ENCODE measurements around the gene SLC19A1.

Gene SLC19A1

DNA sequence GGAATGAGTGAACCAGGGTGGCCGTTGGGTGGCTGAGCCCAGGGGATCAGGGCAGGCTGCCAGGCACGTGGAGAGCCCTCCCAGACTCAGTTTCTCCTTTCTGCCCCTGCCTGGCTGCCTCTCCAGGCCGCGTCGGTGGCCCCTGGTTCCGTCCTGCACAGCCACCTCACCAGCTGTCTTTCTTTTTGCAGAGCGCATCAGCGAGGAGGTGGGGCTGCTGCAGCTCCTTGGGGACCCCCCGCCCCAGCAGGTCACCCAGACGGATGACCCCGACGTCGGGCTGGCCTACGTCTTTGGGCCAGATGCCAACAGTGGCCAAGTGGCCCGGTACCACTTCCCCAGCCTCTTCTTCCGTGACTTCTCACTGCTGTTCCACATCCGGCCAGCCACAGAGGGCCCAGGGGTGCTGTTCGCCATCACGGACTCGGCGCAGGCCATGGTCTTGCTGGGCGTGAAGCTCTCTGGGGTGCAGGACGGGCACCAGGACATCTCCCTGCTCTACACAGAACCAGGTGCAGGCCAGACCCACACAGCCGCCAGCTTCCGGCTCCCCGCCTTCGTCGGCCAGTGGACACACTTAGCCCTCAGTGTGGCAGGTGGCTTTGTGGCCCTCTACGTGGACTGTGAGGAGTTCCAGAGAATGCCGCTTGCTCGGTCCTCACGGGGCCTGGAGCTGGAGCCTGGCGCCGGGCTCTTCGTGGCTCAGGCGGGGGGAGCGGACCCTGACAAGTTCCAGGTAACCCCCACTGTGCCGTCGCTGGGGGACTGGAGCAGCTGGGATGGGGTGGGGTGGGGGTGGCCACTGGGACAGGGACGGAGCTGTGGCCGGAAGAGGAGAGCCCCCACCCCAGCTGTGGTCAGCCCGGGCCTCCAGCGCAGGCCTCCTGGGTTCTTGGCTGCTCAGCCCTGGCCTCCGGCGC is 73.9 kb downstream of the SLC19A1 start:
- DNase-seq (ENCODE audit: low read depth in 2 of 2): no peak

DNA sequence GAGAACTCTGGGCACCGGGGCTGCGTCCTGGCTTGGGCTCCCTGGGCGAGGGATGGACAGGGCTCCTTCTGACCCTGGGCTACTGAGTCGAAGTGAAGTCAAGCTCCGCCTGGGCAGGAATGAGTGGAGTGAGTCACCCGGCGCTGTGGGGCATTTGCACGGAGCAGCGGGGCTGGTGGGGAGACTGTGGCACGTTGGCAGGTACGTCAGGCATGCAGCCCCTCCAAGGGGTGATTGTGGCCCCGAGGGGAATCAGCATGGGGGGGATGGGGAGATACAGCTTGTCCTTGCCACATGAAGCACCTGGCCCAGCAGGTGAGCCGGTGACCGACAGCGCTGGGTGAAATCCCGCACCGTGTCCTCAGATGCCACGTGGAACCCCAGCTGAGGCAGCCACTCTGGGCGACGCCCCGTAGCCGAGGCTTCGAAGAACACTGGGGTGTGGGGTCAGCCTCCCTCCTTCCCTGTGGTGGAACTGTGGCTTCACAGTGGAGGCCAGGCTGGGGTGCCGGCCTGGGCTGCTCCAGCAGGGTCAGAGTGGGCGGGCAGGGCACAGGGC is 74.9 kb downstream of the SLC19A1 start:
- no peak for DNase-seq (ENCODE audit: low read depth in 2 of 2)

DNA sequence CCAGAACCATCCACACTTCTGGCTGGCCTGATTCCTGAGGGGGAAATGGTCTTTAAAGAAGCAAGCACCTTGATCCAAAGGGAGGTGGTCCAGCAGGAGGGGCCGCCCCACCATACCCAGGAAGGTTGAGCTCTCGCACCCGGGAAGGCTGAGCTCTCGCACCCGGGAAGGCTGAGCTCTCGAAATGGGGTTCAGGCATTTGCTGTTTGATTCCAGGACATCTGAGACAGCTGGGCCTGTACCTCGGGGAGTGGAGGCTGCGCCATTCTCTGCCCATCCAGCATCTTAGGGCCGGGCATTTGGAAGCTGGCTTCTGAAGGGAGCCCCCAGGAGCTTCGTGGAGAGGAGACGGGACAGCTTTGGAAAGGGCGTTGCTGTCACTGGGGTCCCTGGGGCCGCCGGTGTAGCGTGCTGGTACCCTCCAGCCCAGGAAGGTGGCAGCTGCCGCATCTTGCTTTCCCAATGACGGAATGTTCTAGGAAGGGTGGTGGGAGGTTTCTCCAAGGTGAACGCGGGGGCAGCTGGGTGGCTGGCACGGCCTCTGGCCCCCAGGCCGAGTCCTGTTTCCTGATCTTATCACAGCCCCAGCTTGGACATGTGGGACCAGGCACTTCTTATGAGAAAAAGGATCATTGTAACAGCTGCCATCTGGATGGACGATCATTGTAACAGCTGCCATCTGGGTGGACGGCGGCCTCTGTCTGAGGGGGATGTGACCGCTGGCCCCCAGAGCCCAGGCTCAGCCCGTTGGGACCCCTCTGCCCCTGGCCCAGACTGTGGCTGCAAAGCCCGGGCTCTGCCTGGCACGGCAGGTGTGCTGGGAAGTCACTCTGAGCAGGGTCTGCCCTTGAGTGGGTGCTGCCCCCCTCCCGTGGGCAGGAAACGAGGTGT is 75.7 kb downstream of the SLC19A1 start:
- DNase-seq (ENCODE audit: low read depth in 2 of 2): no peak

DNA sequence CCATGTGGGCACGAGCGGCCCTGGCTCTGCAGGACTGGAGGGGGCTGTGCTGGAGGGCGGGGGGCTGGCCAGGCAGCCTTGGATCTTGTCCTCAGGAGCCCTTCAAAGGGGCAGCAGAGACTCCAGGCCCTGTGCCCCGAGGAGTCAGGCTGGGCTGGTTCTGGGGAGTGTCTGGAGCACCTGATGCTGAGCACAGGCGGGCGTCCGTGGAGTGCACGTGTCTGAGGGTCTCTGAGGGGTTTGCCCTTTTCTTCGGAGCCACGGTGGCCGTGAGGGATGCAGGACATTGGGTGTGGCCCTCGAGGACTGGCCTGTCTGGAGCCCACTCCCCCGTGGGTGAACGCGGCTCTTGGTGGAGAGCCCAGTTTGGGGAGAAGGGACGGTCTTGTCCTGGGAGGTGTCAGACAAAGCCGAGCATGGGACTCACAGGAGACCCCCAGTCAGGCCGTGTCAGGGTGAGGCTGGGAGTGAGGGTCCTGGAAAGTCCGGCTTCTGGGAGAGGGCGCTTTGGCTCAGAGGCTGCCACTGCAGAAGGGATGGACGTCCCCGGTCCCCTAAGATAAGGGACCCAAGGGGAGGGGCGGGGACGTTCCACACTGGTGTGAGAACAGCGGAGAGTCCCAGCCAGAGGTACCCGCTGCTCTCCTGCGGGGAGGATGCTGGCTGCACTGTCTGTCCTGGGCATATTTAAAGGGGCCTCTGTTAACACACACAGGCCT is 76.5 kb downstream of the SLC19A1 start:
- no peak for DNase-seq (ENCODE audit: low read depth in 2 of 2)

DNA sequence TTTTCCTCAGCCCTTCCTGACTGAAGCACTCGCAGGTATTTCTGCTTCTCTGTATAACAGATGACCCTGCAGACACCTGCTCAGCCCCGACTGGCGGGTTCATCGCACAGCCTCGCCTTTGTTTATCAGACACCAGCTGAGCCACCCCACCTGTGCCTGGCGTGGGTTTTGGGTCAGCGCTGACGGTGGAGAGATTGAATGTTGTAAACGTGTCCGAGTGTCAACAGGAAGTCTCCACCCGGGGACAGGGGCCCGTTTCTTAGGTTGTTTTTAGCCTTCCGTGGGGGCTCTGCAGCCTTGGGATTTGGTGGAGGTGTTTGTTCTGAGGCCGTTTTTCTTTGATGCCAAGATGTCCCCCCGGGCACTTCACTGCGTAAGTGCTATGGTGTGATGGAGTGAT is 77.1 kb downstream of the SLC19A1 start:
- DNase-seq (ENCODE audit: low read depth in 2 of 2): no peak

DNA sequence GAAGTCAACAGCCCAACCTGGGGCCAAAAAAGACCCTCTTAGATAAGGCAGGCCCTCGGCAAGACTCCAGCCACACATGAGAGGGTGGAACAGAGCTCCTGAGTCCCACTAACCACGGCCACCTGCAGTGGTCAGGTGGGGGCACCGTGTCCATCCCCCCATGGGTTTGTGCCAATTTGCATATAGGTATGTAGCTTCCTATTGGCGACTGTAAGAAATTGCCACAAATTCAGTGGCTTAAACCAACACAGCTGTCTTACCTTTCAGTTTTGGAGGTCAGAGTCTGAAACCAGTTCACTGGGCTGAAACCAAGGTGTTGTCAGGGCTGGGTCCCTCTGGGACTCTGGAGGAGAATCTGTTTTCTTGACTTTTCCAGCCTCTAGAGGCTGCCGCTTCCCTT is 77.9 kb downstream of the SLC19A1 start:
- DNase-seq (ENCODE audit: low read depth in 2 of 2): no peak

DNA sequence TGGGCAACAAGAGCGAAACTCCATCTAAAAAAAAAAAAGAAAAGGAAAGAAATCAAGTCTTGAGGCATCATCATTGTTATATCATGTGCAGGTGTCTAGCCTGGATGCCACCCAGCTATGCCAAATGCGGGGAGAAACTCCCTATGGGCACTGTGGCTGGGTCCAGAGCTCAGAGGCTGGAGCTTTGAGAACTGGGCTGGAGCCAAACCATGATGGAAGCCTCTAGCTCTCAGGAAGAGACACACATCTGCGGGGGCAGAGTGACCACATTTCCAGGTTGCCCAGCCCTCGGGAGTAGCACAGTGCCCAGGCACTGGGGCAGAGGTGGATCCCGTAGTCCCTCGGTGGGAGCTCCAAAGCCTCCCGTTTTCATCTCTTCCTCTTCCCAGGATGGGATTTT is 78.4 kb downstream of the SLC19A1 start:
- DNase-seq (ENCODE audit: low read depth in 2 of 2): no peak

DNA sequence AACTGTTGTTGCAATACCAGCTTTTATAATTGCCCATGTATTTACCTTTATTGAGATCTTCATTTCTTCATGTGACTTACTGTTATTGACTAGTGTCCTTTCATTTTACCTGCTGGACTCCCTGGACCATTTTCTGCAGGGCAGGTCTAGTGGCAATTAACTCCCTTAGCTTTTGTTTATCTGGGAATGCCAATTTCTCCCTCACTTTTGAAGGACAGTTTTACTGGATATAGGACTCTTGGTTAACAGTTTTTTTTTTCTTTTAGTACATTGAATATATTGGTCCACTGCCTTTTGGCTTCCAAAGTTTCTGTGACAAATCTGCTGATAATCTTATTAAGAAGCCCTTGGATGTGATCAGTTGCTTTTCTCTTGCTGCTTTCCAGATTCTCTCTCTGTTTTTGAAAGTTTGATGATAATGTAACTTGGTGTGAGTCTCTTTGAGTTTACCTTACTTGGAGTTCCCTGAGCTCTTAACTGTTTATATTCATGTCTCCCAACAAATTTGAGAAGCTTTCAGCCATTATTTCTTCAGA is 80.4 kb downstream of the SLC19A1 start:
- no peak for DNase-seq (ENCODE audit: low read depth in 2 of 2)

DNA sequence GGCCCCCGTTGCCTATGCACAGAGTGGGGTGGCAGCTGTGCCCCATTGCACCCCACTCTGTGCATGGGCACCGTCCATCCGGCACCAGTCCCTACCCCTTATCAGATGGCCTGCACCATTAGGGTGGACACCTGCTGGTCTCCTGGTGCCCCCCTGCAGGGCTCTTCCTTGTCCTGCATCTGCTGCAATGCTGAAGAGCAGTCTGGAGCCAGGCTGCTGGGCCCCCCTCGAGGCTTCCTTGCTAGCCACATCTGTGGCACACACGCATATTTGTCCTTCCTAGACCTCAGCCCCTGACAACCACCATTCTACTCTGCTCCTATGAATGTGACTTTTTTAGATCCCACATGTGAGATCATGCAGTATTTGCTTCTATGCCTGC is 80.9 kb downstream of the SLC19A1 start:
- no peak for DNase-seq (ENCODE audit: low read depth in 2 of 2)

DNA sequence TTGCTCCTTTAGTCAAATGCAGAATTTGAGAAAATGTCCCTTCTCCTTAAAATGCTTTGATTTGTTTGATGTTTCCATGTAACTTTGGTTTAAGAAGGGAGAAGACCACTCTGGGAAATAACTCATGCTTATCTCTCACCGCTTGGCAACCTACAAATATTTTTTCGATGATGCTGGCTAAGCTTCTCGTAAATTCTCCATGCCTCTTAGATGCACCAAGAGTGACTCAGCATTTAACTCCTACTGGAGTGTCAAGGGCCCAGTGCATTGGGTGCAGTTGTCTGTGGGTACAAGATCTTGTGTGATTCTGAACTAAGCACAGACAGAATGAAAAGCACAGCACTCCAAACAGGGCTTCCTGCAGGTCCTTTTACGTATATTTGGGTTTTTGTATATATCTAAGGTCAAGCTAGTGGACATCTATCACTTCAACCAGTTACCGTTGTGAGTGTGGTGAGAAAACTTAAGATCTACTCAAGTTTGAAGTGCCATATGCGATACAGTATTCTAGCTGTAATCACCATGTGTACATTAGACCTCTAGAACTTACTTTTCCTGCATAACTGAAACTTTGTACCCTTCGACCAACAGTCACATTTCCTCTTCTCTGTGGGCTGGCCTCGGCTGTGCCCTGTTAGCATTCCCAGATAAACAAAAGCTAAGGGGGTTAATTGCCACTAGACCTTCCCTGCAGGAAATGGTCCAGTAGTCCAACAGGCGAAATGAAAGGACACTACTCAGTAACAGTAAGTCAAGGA is 81.5 kb downstream of the SLC19A1 start:
- DNase-seq (ENCODE audit: low read depth in 2 of 2): no peak

DNA sequence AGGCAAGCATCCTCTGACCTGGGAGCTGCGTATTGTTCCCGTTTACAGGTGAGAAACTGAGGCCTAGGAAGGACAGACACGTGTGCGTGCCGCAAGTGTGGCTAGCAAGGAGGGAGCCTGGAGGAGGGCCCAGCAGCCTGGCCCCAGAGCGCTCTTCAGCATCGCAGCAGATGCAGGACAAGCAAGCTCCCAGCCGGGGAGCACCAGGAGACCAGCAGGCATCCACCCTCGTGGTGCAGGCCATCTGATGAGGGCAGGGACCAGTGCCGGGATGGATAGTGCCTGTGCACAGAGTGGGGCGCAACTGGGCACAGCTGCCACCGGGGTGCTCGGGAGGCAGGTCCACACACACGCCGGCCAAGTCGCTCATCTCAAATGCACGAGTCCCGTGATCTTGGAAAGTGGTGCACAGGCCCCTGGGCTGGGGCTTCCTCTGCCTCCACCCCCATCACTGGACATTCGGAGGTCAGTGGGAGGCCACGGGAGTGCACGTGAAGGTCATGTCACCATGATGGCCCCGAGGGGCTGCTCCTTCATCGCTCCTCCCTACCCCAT is 82.2 kb downstream of the SLC19A1 start:
- no peak for DNase-seq (ENCODE audit: low read depth in 2 of 2)

DNA sequence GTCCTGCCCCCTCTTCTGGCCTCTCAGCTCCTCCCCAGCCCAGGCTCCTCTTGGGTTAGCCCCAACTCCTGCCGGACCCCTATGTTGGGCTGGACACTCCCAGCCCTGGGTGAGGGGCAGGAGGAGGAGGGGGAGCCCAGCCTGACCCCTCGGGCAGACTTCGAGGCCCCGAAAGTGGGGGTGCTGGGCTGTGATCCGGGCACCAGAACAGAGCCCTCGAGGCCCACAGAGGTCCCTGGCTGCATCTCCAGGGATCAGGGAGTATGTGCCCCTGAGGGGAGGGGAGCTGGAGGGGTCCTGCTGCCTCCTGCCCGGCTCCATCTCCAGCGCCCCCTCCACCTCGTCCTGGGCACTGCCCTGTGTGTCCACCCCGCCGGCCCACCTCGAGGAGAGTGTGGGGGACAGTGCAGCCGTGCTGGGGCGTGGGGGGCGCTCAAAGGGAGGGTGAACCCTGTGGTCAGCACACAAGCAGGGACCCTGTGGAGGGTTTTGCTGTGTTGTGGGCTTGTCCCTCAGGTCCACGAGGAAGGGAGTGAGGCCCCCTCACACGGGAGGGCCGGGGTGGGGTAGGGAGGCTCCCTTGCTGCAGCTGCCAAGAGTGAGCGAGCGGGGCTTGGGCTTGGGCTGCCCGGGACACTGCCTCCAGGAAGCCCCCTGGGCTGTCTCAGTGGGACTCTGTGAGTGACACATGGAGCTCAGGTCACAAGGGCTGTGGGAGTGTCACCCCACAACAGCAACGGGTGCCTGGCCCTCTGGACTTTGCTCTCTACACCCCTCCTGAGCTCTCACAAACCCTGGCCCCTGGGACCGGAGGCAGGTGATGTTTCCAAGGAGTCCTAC is 82.8 kb downstream of the SLC19A1 start:
- no peak for DNase-seq (ENCODE audit: low read depth in 2 of 2)

DNA sequence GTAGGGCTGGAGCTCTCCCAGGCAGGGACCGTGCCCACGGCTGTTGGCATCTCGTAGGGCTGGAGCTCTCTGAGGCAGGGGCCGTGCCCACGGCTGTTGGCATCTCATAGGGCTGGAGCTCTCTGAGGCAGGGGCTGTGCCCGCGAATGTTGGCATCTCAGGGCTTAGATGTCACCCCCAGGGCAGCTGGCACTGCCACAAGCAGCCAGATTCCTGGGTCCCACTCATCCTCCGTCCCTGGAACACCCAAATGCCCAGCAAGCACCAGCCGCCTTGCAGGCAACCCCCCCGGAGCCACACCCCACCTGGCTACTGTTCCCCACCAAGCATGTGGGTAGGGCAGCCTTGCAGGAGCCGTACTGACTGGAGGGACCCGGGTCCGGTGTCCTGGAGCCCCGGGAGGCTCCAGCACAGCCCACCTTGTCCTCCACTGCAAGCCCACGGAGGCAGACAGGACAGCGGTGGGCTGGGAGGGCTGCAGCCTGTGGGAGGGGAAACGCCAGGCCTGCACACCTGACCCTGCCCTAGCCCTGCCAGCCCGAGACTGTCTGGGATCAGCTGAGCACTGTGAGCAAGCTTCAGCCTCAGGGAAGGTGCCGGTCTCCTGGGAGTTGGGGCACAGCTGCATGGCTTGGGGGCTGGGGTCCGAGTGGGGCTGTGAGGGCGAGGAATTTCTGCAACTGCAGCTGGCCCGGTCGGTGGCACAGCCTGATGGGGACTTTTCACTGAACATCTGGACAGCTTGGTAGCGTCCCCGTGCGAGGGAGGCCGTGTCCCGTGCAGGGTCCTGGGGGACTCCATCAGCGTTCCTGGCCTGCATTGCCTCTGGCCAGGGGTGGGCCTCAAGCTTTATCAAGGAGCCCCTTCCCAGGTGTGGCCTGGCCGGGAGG is 83.7 kb downstream of the SLC19A1 start:
- DNase-seq (ENCODE audit: low read depth in 2 of 2): no peak

DNA sequence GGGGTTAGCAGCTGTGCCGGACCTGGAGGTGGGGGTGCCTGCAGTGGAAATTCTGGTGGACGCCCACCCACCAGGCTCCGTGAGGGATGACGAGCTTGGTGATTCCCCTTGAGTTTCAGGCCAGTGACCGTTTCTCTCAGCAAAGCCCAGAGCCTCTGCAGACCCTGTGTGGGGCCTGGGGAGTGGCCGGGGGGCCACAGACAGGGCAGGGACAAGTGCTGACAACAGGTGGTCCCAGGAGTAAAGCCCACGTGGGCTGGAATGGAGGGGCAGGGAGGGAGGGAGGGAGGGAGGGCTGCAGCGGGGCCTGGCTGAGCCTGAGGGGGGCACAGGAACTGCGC is 84.4 kb downstream of the SLC19A1 start:
- no peak for DNase-seq (ENCODE audit: low read depth in 2 of 2)

DNA sequence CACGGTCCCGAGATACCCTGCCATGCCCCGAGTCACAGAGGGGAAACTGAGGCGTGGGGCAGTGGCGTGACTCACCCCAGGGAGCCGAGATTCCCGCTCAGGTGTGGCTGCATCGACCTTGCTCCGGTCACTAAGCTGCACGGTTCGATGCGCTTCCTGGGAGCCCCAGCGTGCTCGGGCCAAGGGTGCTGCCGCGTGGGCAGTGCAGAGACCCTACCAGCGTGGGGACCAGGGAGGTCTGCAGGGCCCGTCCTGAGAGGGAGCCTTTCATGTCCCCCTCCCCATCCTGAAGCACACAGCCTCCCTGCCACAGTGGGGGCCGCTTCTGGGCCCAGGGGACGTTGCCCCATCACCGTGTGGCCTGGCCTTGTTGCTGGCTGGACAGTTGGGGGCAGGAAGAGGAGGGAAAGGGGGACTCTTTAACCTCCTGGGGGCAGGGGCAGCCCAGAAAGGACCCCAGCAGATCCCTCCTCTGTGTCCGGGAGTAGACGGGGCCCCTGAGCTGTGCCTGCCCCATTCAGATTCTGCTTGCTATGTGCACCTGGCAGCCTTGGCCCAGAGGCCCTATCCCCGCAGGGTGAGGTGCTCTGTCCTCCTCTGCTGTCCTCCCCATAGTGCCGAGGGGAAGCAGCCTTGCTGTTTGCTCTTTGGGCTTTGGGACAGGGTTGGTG is 84.9 kb downstream of the SLC19A1 start:
- no peak for DNase-seq (ENCODE audit: low read depth in 2 of 2)

DNA sequence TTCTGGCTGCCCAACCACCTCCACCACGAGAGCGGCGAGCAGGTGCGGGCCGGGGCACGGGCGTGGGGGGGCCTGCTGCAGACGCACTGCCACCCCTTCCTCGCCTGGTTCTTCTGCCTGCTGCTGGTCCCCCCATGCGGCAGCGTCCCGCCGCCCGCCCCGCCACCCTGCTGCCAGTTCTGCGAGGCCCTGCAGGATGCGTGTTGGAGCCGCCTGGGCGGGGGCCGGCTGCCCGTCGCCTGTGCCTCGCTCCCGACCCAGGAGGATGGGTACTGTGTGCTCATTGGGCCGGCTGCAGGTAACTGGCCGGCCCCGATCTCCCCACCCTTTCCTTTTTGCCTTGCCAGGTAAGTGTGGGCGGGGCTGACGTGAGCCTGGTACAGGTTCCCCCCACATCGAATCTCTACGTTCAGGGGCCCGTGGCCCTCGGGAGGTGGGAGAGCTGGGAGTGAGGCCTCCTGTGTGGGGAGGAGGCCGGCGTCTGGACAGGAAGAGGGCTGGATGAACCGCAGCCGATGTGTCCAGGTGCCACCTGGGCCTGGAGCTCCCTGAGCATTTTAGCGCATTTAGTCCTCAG is 85.6 kb downstream of the SLC19A1 start:
- no peak for DNase-seq (ENCODE audit: low read depth in 2 of 2)

DNA sequence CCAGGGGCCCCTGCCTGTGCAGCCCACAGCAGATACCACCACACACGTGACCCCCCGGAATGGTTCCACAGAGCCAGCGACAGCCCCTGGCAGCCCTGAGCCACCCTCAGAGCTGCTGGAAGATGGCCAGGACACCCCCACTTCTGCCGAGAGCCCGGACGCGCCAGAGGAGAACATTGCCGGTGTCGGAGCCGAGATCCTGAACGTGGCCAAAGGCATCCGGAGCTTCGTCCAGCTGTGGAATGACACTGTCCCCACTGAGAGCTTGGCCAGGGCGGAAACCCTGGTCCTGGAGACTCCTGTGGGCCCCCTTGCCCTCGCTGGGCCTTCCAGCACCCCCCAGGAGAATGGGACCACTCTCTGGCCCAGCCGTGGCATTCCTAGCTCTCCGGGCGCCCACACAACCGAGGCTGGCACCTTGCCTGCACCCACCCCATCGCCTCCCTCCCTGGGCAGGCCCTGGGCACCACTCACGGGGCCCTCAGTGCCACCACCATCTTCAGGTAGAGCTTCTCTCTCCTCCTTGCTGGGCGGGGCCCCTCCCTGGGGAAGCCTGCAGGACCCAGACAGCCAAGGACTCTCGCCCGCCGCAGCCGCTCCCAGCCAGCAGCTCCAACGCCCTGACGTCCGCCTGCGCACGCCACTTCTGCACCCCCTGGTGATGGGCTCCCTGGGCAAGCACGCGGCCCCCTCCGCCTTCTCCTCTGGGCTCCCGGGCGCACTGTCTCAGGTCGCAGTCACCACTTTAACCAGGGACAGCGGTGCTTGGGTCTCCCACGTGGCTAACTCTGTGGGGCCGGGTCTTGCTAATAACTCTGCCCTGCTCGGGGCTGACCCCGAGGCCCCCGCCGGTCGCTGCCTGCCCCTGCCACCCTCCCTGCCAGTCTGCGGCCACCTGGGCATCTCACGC is 86.3 kb downstream of the SLC19A1 start:
- DNase-seq (ENCODE audit: low read depth in 2 of 2): no peak
